HAP-1 (cell line): Measurements from ENCODE around the gene RAMP2.
"Not testable (repeated sequence)": the region's sequence is repeated elsewhere in the genome, so short reads cannot be mapped to it uniquely, and the experiment has no call there.

Experiments
- DNase-seq, 2 experiments: peaks; one replicate each; pipeline ENCODE4 v3.0.0-alpha.2; 2016 to 2020; ENCODE audit warnings: low spot score in 2 of 2
- H3K27me3 ChIP-seq: fragments of 250-450 bp; sonication (Bioruptor Pico); 2 replicates; pipeline ENCODE4 v1.5.1; 2020; ENCODE audit warnings: low read depth, mild to moderate bottlenecking, moderate library complexity
- H3K36me3 ChIP-seq: fragments of 250-450 bp; sonication (Bioruptor Pico); replicated peaks from 2 replicates; pipeline ENCODE4 v1.5.1; 2020; ENCODE audit warnings: mild to moderate bottlenecking
- H3K4me1 ChIP-seq: fragments of 250-450 bp; sonication (Bioruptor Pico); 2 replicates; pipeline ENCODE4 v1.5.1; 2020; ENCODE audit warnings: mild to moderate bottlenecking
- H3K4me3 ChIP-seq: fragments of 250-450 bp; sonication (Bioruptor Pico); 2 replicates; pipeline ENCODE4 v1.5.1; 2020; ENCODE audit warnings: mild to moderate bottlenecking, moderate library complexity
- H3K9me3 ChIP-seq: fragments of 250-450 bp; sonication (Bioruptor Pico); 2 replicates; pipeline ENCODE4 v1.5.1; 2020; ENCODE audit warnings: mild to moderate bottlenecking, moderate library complexity
- in situ Hi-C: fragments of 300-500 bp; cut with MboI; formaldehyde crosslinking; loops from 3 replicates; pipeline ENCODE4 v1.14.3; 2020; ENCODE audit warnings: low sequenced_read_pairs, inconsistent platforms, mixed read lengths

Gene RAMP2

DNA sequence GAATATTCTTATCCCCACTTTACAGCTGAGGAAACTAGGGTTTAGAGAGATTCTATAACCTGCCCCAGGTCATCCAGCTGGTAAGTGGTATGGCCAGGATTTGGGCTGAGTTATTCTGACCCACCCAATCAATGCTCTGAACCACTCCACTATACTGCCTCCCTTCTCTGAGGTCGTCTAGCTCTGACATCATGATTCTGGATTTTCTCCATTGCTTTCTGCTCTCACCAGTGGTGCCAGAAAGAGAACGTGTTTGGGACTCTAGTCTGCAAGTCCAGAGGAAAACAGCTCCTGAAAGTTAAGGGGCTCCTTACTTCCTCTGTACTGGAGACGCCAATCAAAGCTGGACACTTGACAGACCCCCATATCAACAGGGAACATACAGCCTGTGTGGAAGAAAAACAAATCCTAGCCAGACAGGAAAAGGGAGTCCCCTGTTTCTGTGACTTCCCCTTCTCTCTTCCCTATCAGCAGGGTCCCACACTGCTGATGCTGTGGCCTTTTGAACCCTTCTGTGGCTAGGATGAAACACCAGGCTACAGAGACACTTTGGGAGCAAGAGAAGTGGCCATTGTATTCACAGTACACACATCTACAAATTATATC is 10.2 kb upstream of the RAMP2 start:
- no peaks in the 10 kb centered on the region for H3K4me1 ChIP-seq
- no peaks in the 10 kb centered on the region for H3K9me3 ChIP-seq
- no peak overlapping the region for H3K4me3 ChIP-seq
- no peaks in the 10 kb centered on the region for H3K36me3 ChIP-seq
- in situ Hi-C loops = loop anchor here (25.0 kb wide), 1 partner anchor 164 kb away; the partner anchor contains the start of gene PSMC3IP
- no peaks in the 10 kb centered on the region; the same call in 1 of the 2 replicates for H3K27me3 ChIP-seq
- DNase-seq = no peak

DNA sequence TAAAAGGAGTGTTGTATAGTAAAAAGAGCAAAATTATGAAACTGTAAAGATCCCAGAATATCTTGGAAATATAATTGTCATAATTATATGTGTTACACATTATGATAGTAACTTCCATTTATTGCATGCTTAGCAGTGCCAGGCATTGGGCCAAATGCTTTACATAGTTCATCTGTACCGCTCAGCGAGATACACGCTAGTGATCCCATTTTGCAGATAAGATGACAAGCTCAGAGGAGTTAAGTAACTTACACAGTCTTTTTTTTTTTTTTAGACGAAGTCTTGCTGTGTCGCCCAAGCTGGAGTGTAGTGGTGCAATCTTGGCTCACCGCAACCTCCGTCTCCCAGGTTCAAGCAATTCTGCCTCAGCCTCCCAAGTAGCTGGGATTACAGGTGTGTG is 9.4 kb upstream of the RAMP2 start:
- no peaks in the 10 kb centered on the region for H3K36me3 ChIP-seq
- DNase-seq = no peak
- no peaks in the 10 kb centered on the region for H3K9me3 ChIP-seq
- in situ Hi-C loops = loop anchor here (25.0 kb wide), 1 partner anchor 164 kb away; the partner anchor contains the start of gene PSMC3IP
- H3K27me3 ChIP-seq = no peaks in the 10 kb centered on the region; the same call in 1 of the 2 replicates
- H3K4me3 ChIP-seq = no peak overlapping the region
- no peaks in the 10 kb centered on the region for H3K4me1 ChIP-seq

- no peak overlapping the region for H3K4me3 ChIP-seq
- in situ Hi-C loops = loop anchor here (25.0 kb wide), 1 partner anchor 167 kb away; the partner anchor contains the start of gene PSMC3IP
- H3K4me1 ChIP-seq = no peaks in the 10 kb centered on the region
- H3K36me3 ChIP-seq = no peaks in the 10 kb centered on the region
- H3K27me3 ChIP-seq = no peaks in the 10 kb centered on the region; the same call in 1 of the 2 replicates
- no peaks in the 10 kb centered on the region for H3K9me3 ChIP-seq
- no peak for DNase-seq
Observed at GRCh38 chr17:42754782-42755181, 6.2 kb upstream of the RAMP2 start.

DNA sequence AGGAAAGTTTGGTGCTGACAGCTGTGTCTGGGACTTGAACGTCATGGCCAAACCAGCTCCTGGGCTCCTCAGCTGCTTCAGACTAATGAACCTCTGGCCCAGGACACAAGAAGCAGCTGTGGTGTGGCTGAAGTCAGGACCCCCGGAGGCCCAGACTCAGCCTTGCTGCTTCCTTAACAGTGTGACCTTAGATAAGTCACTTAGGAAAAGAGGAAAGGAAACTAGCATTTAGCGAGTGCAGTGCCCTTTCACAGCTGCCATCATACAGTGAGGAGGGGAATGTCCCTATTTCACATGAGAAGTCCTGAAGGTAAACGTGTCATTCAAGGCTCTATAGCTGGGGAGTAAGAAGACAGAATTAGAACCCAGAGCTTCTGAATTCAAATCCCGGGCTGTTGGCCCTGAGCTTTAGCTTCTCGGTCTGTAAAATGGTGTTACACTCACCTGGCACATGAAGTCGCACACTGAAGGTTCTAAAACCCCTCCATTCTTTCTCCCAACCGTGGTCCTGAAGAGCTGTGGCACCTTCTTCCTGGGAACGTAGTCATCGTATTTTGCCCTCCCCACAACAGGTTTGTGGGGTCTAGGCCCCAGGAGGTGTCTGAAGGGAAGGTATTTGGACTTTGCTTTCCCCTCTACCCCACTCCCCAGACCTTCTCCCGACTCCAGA is 910 bp upstream of the RAMP2 start:
- no peak for DNase-seq
- H3K4me1 ChIP-seq = peaks cover 15% of the 10 kb centered on the region
- in situ Hi-C loops = loop anchor here (25.0 kb wide), 1 partner anchor 173 kb away; the partner anchor contains the start of gene PSMC3IP

GRCh38 chr17:42761638-42762037 is 611 bp downstream of the RAMP2 start:
- in situ Hi-C loops = loop anchor here (25.0 kb wide), 1 partner anchor 174 kb away; the partner anchor contains the start of gene PSMC3IP

More for the DNA sequence above, 910 bp upstream of the RAMP2 start:
- Histone ChIP-seq H3K4me3 (no peak overlapping the region), H3K27me3 (peaks cover 8% of the 10 kb centered on the region), H3K9me3 (no peaks in the 10 kb centered on the region), H3K36me3 (no peaks in the 10 kb centered on the region)

GRCh38 chr17:42766124-42766523 is 5.1 kb downstream of the RAMP2 start:
- Histone ChIP-seq H3K36me3 (no peaks in the 10 kb centered on the region), H3K4me3 (no peak overlapping the region), H3K27me3 (no peaks in the 10 kb centered on the region), H3K9me3 (no peaks in the 10 kb centered on the region), H3K4me1 (peaks cover 12% of the 10 kb centered on the region)
- no peak for DNase-seq
- in situ Hi-C loops = loop anchor here (25.0 kb wide), 1 partner anchor 179 kb away; the partner anchor contains the start of gene PSMC3IP

More at GRCh38 chr17:42761638-42762037, 611 bp downstream of the RAMP2 start:
- Histone ChIP-seq H3K36me3 (no peaks in the 10 kb centered on the region), H3K27me3 (peaks cover 8% of the 10 kb centered on the region), H3K4me1 (peaks cover 15% of the 10 kb centered on the region), H3K4me3 (peak overlapping the region; percentile 15; the same call in 1 of the 2 replicates), H3K9me3 (no peaks in the 10 kb centered on the region)
- DNase-seq = no peak

- in situ Hi-C loops = loop anchor here (25.0 kb wide), 1 partner anchor 180 kb away; the partner anchor contains the start of gene PSMC3IP
- Histone ChIP-seq H3K9me3 (no peaks in the 10 kb centered on the region), H3K4me3 (no peak overlapping the region), H3K4me1 (peaks cover 6% of the 10 kb centered on the region), H3K36me3 (no peaks in the 10 kb centered on the region), H3K27me3 (no peaks in the 10 kb centered on the region)
- DNase-seq = no peak
Observed at GRCh38 chr17:42767512-42767911, 6.5 kb downstream of the RAMP2 start.

- not testable (repeated sequence) for H3K27me3 ChIP-seq, H3K9me3 ChIP-seq, H3K36me3 ChIP-seq, H3K4me3 ChIP-seq, DNase-seq, H3K4me1 ChIP-seq
- in situ Hi-C loops = loop anchor here (25.0 kb wide), 1 partner anchor 181 kb away; the partner anchor contains the start of gene PSMC3IP
Observed at GRCh38 chr17:42768006-42768405, 7.0 kb downstream of the RAMP2 start.

DNA sequence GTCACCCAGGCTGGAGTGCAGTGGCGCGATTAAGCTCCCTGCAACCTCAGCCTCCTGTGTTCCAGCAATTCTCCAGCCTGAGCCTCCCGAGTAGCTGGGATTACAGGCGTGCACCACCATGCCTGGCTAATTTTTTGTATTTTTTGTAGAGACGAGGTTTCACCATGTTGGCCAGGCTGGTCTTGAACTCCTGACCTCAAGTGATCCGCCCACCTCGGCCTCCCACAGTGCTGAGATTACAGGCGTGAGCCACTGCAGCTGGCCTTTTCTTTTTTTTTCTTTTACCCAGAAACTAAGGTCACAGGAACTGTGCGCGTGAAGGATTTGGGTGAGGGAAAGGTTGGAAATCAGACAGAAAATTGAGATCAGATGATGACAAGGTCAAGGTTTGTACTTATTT is 8.9 kb downstream of the RAMP2 start:
- not testable (repeated sequence) for H3K27me3 ChIP-seq, DNase-seq, H3K36me3 ChIP-seq, H3K4me1 ChIP-seq, H3K4me3 ChIP-seq, H3K9me3 ChIP-seq
- in situ Hi-C loops = loop anchor here (25.0 kb wide), 1 partner anchor 183 kb away; the partner anchor contains the start of gene PSMC3IP

DNA sequence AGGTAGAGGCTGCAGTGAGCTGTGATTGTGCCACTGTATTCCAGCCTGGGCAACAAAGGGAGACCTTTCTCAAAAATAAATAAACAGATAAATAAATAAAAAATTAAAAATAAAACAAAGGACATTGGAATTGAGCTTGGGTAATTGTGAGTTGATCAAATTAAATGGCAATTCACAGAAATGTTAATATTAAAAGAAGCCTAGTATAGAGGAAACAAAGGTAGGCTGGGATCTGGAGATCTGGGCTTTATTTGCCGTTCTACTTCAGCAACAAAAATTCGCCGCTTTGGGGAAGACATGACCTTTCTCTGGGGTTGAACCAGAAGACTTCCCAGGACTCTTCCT is 11.9 kb downstream of the RAMP2 start:
- in situ Hi-C loops = loop anchor here (25.0 kb wide), 1 partner anchor 186 kb away; the partner anchor contains the start of gene PSMC3IP
- H3K27me3 ChIP-seq = no peaks in the 10 kb centered on the region
- peaks cover 35% of the 10 kb centered on the region for H3K36me3 ChIP-seq
- H3K9me3 ChIP-seq = no peaks in the 10 kb centered on the region
- peaks cover 3% of the 10 kb centered on the region; the same call in 1 of the 2 replicates for H3K4me1 ChIP-seq
- no peak for DNase-seq
- peak overlapping the region; percentile 77 for H3K4me3 ChIP-seq

DNA sequence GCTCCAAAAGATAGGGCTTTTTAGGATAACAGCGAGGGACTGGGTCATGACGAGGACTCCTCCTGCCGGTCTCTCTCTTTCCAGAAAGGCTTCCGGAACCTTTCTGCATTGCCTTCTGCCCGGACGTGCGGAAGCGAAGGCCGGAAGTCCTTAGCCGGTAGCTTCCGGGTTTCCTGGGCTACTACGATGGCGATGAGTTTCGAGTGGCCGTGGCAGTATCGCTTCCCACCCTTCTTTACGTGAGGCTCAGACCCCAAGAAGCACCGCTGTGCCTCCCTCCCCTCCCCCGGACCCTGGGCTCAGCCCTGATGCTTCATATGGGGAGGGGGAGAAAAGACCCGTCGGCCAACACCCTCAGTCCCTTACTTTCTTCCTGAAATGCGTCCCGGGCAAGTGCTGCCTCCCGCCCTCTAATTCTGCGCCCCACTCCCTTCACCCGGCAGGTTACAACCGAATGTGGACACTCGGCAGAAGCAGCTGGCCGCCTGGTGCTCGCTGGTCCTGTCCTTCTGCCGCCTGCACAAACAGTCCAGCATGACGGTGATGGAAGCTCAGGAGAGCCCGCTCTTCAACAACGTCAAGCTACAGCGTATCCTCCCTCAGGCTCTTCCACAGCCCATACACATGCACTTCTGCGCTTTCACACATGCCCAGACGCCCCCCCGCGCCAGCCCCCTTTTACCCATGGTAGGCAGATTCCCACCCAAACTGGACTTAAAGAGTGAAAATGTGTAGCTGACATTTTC is 12.4 kb downstream of the RAMP2 start, which contains the start of gene VPS25:
TSS of gene VPS25 (plus strand) at position 160 of the 746 bp plus-strand sequence. CDS start at position 187, 27 bp downstream.
- DNase-seq = peak; percentile 84 to 85

GRCh38 chr17:42774066-42774745 is 13.2 kb downstream of the RAMP2 start:
- Histone ChIP-seq H3K4me1 (peaks cover 3% of the 10 kb centered on the region; the same call in 1 of the 2 replicates), H3K36me3 (peaks cover 48% of the 10 kb centered on the region), H3K27me3 (no peaks in the 10 kb centered on the region), H3K4me3 (peak overlapping the region; percentile 77), H3K9me3 (no peaks in the 10 kb centered on the region)
- in situ Hi-C loops = loop anchor here (25.0 kb wide), 1 partner anchor 187 kb away; the partner anchor contains the start of gene PSMC3IP
- DNase-seq = no peak

More for the DNA sequence above, 12.4 kb downstream of the RAMP2 start, which contains the start of gene VPS25:
- in situ Hi-C loops = loop anchor here (25.0 kb wide), 1 partner anchor 186 kb away; the partner anchor contains the start of gene PSMC3IP
- Histone ChIP-seq H3K9me3 (no peaks in the 10 kb centered on the region), H3K27me3 (no peaks in the 10 kb centered on the region), H3K36me3 (peaks cover 41% of the 10 kb centered on the region), H3K4me1 (peaks cover 3% of the 10 kb centered on the region; the same call in 1 of the 2 replicates), H3K4me3 (peak within 1 kb of the TSS; percentile 77)
